ENCODE results near the gene PKP2. TPM values are rescaled to one million over a fixed set of nuclear protein-coding genes. Genes with fewer than 3 reads are reported as not detected.

The PKP2 gene
- total and polyA plus RNA-seq, 2 of the 8 experiments (the other 6 are each of a cell fraction or from before 2014, with no cell fraction given): 9.6 to 44.8 TPM

DNA sequence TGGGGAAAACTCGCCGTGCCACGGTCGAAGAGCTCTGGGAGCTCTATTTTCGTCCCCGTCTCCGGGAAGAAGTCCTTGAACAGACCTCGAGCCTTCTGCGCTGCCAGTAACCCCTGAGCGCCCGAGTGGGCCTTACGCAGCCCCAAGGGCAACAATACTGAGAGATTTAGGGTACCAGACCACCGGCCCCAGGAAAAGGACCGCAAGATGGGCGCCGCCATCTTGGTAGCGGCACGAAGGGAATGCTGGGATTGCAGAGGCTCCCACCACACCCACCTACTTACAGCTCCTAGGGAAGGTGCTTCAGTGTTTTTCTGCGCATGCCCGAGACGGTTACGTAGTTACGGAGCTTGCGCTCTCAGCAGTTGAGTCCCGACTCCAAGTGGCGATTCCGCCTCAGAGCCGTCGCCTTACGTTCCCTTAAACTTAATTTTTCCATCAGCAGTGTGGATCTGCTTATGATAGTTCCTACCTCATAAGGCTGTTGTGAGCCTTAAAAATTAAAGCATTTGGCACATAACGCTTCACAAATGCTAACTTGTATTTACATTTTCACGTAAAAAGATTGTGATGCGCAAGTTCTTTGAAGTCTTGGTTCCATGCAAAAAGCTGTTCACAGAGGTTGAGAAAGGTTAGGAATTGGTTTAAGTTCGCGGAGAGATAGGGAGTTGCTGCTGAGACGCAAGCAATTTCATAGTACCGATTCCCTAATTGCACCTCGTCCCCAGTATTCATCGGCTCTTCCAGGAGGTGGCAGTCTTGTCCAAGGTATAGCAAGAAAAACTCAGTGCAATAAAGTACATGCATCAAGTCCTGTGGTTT is 140.7 kb downstream of the PKP2 start, which contains the start of gene YARS2 (continued):
- TF ChIP-seq RFX5 (IDR thresholded peaks at IDR 0.05; ENCODE audit: borderline replicate concordance, low read depth, low read length): no peak
- peak; percentile 98 for TF ChIP-seq TAF1 (IDR thresholded peaks at IDR 0.05; ENCODE audit: low read depth, low read length)
- TF ChIP-seq KDM4A (IDR thresholded peaks at IDR 0.05; ENCODE audit: low read depth, low read length, severe bottlenecking): peak; percentile 28
- TF ChIP-seq MAFK (IDR thresholded peaks at IDR 0.05; ENCODE audit: low read depth, low read length): no peak; the same call in 1 of the 2 replicates
- TF ChIP-seq EGR1 (IDR thresholded peaks at IDR 0.05; ENCODE audit: borderline replicate concordance, low read depth, low read length): no peak
- TF ChIP-seq CBX8 (IDR thresholded peaks at IDR 0.05; ENCODE audit: borderline replicate concordance, low read depth, low read length): no peak
- no peak for TF ChIP-seq ATF3 (IDR thresholded peaks at IDR 0.05; ENCODE audit: insufficient read depth, low read depth, low read length)
- TF ChIP-seq SIX5 (IDR thresholded peaks at IDR 0.05; ENCODE audit: low read depth, low read length): no peak
- no peak for TF ChIP-seq CBX5 (IDR thresholded peaks at IDR 0.05; ENCODE audit: low read depth, low read length)
- no peak for TF ChIP-seq RXRA (IDR thresholded peaks at IDR 0.05; ENCODE audit: insufficient read depth, low read depth, low read length)
- TF ChIP-seq RNF2 (IDR thresholded peaks at IDR 0.05; ENCODE audit: borderline replicate concordance, low read depth, low read length, missing control alignments, poor library complexity, severe bottlenecking): no peak
- TF ChIP-seq E2F6 (IDR thresholded peaks at IDR 0.05): peak; percentile 21; the same call in 1 of the 2 replicates
- no peak for TF ChIP-seq SIRT6 (IDR thresholded peaks at IDR 0.05; ENCODE audit: low read length)
- TF ChIP-seq SP4 (IDR thresholded peaks at IDR 0.05; ENCODE audit: low read length): peak; percentile 58; the same call in 1 of the 2 replicates
- 0 out of 2 replicates have a peak, but pooled peaks have one; percentile 12 for TF ChIP-seq TEAD4 (IDR thresholded peaks at IDR 0.05; ENCODE audit: low read depth, low read length)
- TF ChIP-seq SAP30 (IDR thresholded peaks at IDR 0.05; ENCODE audit: insufficient read depth, insufficient replicate concordance, low read length): no peak
- no peak for TF ChIP-seq CEBPB (IDR thresholded peaks at IDR 0.05; ENCODE audit: low read depth, low read length)
- peak; percentile 99 for TF ChIP-seq PHF8 (conservative IDR thresholded peaks at IDR 0.05; ENCODE audit: low read depth, low read length)
- TF ChIP-seq TCF12 (IDR thresholded peaks at IDR 0.05; ENCODE audit: low read depth, low read length): no peak
- no peak for TF ChIP-seq SP1 (IDR thresholded peaks at IDR 0.05; ENCODE audit: low read depth, low read length)
- TF ChIP-seq HDAC2 (IDR thresholded peaks at IDR 0.05; ENCODE audit: borderline replicate concordance in 1 of 2, low read depth in 2 of 2, low read length in 2 of 2): no peak
- peak; percentile 56; the same call in 1 of the 2 replicates for TF ChIP-seq GTF2F1 (IDR thresholded peaks at IDR 0.05; ENCODE audit: borderline replicate concordance, low read depth, low read length)
